ENCODE measurements around the gene CHAF1A.

DNA sequence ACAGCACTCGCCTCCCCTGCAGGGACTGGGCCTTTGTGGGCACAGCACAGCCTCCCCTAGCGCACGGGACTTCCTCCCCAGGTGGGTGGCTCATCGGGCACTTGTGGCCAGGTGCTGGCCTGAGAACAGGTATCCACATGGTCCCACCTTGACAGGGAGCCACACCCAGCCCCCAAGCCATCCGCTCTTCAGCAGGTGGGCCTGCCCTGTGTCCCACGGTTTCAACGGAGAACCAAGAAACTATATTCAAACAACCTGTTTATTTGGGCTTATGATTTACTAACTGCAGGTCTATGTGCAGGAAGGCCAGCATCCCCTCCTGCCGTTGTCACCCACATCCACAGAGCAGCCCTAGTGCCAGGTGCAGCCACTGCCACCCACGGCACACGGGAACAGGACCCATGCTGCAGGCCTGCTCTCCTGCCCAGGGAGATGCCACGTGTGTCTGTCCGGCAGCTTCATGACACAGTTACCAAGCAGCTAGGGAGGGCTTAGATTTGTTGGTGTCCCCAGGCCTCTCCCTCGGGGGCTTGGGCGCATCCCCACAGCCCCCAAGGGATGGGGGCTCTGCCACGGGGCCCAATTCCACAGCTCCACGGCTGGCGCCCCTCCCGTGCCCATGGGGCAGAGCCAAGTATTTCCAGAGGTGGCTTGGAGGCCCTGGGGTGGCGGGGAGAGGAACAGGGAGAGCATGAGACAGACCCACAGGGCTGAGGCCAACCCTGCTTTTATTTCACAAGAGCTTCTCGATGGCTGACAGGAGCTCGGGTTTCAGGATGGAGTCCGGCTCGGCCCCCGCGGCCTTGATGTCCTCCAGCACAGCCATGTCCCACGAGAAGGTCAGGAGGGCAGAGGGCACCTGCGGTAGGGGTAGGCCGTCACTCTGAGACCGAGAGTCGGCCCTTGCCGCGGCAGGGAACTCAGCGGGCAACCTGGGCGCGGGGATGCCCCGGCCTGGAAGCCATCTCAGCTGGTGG lies 42.6 kb downstream of the CHAF1A start:
- TF ChIP-seq, protein P1, sequence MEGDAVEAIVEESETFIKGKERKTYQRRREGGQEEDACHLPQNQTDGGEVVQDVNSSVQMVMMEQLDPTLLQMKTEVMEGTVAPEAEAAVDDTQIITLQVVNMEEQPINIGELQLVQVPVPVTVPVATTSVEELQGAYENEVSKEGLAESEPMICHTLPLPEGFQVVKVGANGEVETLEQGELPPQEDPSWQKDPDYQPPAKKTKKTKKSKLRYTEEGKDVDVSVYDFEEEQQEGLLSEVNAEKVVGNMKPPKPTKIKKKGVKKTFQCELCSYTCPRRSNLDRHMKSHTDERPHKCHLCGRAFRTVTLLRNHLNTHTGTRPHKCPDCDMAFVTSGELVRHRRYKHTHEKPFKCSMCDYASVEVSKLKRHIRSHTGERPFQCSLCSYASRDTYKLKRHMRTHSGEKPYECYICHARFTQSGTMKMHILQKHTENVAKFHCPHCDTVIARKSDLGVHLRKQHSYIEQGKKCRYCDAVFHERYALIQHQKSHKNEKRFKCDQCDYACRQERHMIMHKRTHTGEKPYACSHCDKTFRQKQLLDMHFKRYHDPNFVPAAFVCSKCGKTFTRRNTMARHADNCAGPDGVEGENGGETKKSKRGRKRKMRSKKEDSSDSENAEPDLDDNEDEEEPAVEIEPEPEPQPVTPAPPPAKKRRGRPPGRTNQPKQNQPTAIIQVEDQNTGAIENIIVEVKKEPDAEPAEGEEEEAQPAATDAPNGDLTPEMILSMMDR (IDR thresholded peaks at IDR 0.05), result no peak
- TF ChIP-seq ZFX (IDR thresholded peaks at IDR 0.05; ENCODE audit: borderline replicate concordance), result no peak

Data from 22Rv1 (cell line).